Limb (tissue), 2 donors: ENCODE data around the gene IDI1.
"Not testable (repeated sequence)": the region's sequence is repeated elsewhere in the genome, so short reads cannot be mapped to it uniquely, and the experiment has no call there.

ENCODE experiments used
- DNase-seq, 2 donors: peaks; one replicate each; pipeline ENCODE4 v3.0.0-alpha.2; 2016; ENCODE audit errors: extremely low spot score in 2 of 2

Gene IDI1

DNA sequence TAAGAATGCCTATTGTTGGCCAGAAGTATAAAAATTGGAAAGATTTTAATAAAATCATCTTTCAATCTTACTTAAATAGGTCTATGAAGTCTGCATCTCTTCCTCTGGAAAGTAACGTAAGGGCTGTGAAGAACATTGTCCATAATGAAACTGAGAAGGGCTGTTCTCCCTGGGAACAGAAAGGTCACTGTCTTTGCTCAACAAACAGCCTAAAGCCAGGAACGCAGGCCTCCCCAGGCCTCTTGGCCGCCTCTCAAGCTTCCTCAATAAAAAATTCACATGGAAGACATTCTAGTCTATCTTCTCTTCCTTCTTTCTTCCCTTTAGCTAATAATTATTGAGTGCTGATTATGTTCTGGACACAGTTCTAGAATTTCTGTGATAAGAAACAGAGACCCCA, 14.2 kb downstream of the IDI1 start:
- DNase-seq: no peak

DNA sequence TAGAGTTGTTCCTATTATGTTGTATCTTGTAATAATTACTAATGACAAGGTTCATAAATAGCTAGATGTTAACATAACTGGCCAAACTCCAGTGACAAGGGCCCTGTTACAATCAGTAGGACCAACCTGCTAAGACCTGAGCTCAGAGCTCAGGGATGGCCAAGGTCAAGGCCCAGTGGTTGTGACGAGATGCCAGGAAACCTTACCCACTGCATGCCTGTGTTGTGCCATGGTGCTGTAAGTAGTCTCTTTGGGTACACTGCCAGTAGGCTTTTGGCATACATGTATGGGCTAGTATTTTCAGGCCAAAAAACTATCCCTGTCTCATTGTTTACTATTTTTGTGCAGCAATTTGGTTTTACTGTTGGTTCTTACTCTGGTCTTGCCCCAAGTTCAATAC, 15.3 kb downstream of the IDI1 start:
- DNase-seq: no peak

DNA sequence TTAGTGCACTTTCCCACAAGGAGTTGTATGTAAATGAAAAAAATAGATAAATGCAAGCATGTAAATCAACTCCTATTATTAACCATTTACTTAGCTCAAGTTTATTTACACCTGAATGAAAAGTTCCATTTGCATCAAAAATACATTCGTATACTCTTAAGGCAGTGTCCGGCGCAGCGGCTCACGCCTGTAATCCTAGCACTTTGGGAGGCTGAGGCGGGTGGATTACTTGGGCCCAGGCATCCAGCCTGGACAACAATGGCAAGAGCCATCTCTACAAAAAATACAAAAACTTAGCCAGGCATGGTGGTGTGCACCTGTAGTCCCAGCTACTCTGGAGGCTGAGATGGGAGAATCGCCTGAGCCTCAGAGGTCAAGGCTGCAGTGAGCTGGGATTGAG, 19.1 kb downstream of the IDI1 start:
- no peak for DNase-seq

DNA sequence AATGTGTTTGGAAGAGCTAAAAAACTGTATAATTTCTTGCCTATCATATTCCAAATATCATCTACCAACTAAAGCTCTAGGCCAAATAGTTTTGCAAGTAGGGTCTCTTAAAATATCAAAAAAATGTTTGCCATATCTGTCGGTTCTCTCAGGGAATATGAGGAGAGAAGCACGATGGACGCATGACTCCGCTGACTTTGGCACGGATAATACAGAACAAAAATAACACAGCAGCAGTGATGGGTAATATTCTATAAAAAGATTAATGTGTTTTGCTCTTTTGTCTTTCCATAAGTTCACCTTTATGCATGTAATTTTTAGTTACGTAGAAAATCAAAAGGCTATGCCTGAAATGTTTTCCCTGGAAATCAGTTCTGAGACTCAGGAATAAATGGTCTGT, 22.3 kb downstream of the IDI1 start:
- no peak for DNase-seq

- no peak for DNase-seq
Observed at GRCh38 chr10:1025683-1026082, 23.2 kb downstream of the IDI1 start, which contains the start of gene IDI2. IDI2 (minus strand) TSS chr10:1025859; CDS start chr10:1024723, 1,136 bp downstream.

DNA sequence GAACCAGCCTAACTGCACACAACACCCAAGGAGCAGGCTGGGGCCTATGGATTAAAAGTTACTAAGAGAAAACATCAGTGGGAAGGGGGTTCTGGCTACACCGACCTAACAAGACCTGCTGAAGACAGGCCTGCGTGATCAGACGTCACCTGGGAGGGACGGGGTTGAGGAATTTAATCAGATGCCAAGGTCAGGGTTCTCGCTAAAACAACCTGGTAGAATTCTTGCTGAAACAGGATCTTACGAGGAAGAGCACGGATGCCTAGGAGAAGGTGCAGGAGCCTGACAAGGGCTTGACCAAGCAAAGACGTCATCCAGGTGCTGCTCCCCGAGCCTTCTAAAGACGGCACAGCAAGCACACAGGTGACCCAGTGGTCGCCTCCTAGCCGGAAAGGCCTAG, 24.8 kb downstream of the IDI1 start:
- no peak for DNase-seq

- no peak for DNase-seq
Observed at GRCh38 chr10:1022413-1022812, 26.5 kb downstream of the IDI1 start.

GRCh38 chr10:1020958-1021357, 28.0 kb downstream of the IDI1 start:
- no peak for DNase-seq

DNA sequence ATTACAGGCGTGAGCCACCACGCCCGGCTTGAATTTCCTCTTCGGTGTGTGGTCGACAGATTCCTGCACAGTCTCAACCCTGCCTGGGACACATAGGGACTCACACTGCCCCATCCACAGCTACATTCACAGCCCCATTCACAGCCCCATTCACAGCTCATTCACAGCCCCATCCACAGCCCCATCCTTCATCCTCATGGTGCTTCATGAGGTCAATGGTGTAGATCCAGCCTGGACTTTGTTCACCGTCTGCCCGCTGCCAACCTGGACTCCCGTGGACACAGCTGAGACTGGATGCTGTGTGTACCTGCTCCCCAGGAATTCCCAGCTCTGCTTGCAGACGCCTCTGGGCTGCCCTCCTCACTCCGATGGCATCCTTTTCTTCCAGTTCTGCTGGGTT, 28.5 kb downstream of the IDI1 start:
- DNase-seq: no peak

DNA sequence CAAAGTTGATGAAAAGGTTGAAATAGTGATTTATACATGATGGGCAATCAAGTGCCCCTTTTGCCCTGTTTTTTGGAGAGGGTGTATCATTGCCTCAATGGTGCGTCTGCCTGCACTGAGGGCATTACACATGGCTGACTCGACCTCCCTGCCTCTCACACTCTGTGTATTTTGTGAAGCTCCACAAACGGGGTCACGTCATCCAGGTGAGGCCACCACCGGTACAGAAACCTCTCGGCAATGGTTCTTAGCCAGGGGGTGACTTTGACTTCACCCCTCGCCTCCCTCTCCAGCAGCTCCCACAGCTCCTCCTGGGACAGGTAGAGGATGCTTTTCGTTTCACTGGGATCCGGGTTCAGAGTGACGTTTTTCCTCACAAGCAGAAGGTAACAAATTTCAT, 29.6 kb downstream of the IDI1 start:
- DNase-seq: no peak

DNA sequence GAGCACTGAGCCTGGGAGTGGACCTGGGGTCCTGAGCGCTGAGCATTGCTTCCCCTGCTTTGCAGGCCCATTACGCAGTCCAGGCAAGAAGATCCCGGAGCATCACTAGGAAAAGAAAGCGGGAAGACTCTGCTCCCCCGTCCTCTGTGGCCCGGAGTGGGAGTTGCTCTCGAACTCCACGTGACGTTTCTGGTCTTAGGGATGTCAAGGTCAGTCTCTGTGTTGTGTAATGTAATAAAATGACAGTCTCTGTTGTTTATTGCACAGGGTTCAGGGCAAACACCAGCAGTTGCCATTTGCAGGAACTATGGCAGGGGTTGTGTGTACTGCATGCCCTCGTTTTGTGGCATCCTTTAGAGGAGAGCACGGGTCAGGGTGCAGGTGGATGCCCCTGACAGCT, 33.2 kb downstream of the IDI1 start:
- no peak for DNase-seq

DNA sequence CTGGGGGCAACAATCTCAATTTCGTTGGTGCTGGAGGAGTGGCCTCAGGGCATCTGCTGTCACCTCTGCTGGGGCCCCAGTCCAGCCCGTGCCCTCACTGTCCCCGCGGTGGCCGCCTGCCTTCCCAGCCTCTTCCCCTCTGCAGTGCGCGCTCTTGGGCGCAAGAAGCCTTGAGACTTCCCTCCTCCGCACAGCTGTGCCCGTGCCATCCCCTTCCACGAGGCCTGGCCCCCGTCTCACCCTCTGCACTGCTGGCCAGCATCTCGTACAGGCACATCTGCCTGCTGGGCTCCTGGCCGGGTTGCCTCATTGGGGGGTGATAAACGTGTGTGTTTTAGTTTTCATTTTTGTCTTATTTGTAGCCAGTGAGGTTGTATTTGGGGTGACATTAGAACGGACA, 37.2 kb downstream of the IDI1 start:
- DNase-seq: no peak

DNA sequence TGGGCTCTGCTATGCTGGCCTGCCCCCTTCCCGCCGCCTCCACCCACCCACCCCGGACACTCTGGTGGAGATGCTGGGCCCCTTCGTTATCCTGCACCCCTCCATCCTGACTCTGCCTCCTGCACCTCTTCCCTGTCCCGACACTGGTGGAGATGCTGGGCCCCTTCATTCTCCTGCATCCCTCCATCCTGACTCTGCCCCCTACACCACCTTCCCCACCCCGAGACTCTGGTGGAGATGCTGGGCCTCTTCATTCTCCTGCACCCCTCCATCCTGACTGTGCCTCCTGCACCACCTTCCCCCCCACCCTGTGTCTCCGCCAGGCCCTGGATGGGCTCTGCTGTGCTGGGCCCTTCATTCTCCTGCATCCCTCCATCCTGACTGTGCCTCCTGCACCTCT, 38.2 kb downstream of the IDI1 start:
- no peak for DNase-seq

DNA sequence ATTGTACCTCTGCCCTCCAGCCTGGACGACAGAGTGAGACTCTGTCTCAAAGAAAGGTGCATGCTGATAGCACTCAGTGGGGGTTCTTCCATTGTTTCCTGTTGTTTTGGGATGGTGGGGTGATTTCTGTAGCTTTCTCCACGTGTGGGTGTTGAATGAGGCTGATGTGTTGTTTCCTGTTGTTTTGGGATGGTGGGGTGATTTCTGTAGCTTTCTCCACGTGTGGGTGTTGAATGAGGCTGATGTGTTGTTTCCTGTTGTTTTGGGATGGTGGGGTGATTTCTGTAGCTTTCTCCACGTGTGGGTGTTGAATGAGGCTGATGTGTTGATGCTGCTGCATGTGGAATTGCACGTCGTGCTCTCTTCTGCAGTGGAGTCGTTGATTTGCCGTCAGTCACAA, 39.0 kb downstream of the IDI1 start:
- not testable (repeated sequence) for DNase-seq

DNA sequence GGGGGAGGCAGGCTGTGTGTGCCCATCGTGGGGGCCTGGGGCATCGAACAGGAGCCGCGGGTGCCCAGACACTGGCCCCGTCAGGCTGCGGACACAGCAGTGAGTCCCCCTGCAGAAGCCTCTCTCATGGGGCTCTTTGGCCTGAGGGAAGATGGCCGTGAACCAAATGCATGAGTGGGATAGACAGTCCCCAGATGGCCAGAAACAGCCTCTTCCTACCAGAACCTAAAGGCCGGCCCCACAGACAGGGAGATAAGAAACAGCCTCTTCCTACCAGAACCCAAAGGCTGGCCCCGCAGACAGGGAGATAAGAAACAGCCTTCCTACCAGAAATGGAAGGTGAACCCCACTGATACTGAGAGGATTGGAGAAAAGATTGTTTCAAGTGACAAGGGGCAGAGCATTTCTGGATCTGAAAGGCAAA, 39.8 kb downstream of the IDI1 start:
- no peak for DNase-seq

GRCh38 chr10:1007583-1007982, 41.3 kb downstream of the IDI1 start:
- no peak for DNase-seq

- DNase-seq: no peak
Observed at GRCh38 chr10:1006573-1006972, 42.3 kb downstream of the IDI1 start.

DNA sequence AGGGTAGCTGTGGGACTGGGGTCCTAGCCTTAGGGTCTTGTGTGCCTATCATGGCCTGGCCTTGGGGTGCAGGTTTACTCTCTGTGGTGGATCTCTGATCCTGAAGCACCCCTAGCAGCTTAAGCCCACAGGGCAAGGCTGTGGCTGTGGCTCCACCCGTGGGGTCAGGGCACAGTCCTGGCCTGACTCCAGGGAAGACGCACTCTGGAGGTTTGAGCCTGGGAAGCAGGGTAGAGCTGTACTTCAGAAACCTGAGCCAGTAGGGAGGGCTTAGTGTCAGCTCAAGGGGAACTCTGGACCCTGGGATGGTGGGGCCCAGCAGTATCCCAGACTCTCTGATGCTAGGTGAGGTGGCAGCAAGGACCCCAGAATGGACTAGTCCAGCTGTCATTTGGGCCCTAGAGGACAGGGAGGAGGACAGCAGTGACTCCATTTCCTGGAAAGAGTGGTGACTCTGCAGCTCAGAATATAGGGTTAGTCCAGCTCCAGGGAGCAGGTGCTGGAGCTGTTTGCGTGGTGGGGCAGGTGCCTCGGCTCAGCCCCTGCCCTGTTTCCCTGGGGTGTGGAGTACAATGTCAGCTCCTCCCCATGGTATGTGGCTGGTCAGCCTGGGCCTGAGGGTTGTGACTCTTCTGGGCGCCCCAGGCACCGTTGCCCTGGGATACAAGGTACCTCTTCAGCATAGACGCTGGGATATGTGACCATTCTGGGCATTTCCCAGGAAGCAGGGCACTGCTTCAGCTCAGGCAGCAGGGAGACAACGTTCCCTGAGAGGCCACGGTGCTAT, 44.8 kb downstream of the IDI1 start:
- no peak for DNase-seq

DNA sequence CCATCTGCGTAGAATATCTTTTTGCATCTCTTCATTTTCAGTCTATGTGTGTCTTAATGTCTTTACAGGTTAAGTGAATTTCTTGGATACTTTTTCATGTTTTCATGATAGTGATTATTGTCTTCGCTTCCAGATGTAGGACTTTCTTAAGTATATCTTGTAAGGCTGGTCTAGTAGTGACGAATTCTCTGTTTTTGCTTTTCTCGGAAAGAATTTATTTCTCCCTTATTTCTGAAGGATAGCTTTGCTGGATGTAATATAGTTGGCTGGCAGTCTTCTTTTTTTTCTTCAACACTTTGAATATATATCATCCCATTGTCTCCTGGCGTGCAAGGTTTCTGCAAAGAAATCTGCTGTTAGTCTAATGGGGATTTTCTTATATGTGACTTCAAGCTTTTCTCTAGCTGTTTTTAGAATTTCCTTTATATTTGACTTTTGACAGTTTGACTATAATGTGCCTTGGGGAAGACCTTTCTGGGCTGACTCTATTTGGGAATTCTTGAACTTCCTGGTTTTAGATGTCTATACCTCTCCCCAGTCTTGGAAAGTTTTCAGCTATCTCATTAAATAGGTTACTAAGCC, 46.4 kb downstream of the IDI1 start:
- DNase-seq: no peak

DNA sequence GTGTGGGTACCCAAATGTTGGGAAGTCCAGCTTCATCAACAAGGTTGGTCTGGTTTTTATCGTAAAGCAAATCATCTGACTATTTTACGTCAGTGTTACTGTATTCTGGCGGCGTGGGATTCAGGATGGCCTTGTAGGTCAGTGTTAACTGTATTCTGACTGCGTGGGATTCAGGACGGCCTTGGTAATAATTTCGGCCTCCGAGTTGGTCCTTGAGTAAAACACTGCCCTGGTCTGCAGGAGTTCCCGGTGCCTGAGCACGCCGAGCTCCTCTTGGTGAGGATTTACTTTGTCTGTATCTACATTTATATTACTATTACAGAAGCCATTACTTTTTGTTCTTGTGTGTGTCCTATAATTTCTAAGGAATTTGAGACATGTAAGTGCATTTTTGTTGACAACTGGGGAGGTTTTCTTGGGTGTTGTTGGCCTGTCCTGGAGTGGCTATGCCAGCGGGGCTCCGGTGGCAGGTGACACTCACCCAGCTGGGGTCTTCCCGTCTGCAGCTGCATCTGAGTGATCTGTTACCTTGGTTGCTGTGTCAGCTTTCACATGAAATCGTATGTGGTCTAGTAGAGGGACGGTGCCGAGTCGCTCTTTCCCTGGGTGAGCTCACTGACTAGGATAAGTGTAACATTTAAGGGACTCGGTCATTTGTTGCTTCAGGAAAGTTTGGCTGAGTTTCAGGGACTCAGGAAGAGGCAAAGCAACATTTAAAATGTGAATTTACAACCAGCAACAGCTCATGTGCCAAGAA, 51.5 kb downstream of the IDI1 start:
- no peak for DNase-seq

DNA sequence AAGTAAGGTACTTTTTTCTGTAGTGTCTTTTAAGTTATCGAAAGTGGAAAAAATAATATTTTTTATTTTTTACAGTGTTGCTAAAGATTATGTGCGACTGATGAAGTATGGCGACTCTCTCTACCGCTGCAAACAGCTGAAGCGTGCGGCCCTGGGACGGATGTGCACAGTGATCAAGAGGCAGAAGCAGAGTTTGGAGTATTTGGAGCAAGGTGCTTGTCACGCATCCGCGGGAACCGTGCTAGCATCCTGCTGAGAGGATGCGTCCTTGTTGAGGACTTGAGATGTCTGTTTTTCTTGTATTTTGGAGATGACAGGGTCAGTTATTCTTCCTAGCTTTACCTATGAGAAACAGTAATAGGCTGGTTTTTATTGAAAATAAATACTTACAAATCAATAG, 52.9 kb downstream of the IDI1 start:
- DNase-seq: no peak

GRCh38 chr10:995559-995926, 53.4 kb downstream of the IDI1 start:
- no peak for DNase-seq
